LNCaP clone FGC (cell line): Measurements from ENCODE around the gene CCRL2.

ENCODE experiments used
- DNase-seq: peaks from one replicate; pipeline ENCODE4 v3.0.0-alpha.2; 2011; ENCODE audit warnings: low read depth
- H3K4me3 ChIP-seq: 2 replicates; pipeline ENCODE4 v1.5.1; 2011; ENCODE audit warnings: mild to moderate bottlenecking, low read depth, low read length, control low read depth
- TF ChIP-seq, protein P1 (sequence below): IDR thresholded peaks from 2 replicates; pipeline ENCODE4 v1.5.1; 2012; ENCODE audit warnings: mild to moderate bottlenecking; ENCODE audit not compliant: control insufficient read depth, insufficient read depth; ENCODE audit errors: extremely low read depth

CCRL2 gene

GRCh38 chr3:46456118-46456517 is 49.1 kb downstream of the CCRL2 start:
- TF ChIP-seq, protein P1, sequence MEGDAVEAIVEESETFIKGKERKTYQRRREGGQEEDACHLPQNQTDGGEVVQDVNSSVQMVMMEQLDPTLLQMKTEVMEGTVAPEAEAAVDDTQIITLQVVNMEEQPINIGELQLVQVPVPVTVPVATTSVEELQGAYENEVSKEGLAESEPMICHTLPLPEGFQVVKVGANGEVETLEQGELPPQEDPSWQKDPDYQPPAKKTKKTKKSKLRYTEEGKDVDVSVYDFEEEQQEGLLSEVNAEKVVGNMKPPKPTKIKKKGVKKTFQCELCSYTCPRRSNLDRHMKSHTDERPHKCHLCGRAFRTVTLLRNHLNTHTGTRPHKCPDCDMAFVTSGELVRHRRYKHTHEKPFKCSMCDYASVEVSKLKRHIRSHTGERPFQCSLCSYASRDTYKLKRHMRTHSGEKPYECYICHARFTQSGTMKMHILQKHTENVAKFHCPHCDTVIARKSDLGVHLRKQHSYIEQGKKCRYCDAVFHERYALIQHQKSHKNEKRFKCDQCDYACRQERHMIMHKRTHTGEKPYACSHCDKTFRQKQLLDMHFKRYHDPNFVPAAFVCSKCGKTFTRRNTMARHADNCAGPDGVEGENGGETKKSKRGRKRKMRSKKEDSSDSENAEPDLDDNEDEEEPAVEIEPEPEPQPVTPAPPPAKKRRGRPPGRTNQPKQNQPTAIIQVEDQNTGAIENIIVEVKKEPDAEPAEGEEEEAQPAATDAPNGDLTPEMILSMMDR = no peak
- DNase-seq = no peak
- H3K4me3 ChIP-seq = no peak overlapping the region
